Sigmoid colon (tissue), 3 donors: ENCODE measurements around the gene DPF1.

Experiments used
- POLR2A ChIP-seq, 2 donors: fragments of 450-650 bp; IDR thresholded peaks; one replicate each; pipeline ENCODE4 v1.6.1; 2016; ENCODE audit warnings: antibody characterized with exemption in 2 of 2, mild to moderate bottlenecking in 2 of 2, moderate library complexity in 2 of 2
- TF ChIP-seq, protein P1 (sequence below), 4 experiments: fragments of 450-650 bp in 3 of 4; fragments of 200-600 bp in 1 of 4; IDR thresholded peaks; one replicate each; pipeline ENCODE4 v1.5.1; 2016 to 2019; ENCODE audit warnings: antibody characterized with exemption in 4 of 4, mild to moderate bottlenecking in 3 of 4, moderate library complexity in 2 of 4

DNA sequence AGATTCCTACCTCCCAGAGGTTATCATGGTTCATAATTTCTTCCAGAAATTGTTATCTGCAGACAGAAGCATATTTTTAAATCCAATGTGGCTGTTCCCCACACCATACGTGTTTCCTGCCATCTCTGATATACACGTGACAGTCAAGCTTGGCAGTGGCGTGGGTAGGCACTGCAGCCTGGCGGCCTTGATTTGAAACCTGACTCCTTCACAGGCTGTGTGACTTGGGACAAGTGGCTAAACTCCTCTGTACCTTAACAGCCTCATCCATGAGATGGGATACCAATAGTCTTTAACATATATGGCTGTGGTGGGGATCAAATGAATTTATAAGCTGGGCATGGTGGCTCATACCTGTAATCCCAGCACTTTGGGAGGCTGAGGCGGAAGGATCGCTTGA lies 33.2 kb downstream of the DPF1 start:
- no peak for TF ChIP-seq POLR2A (IDR thresholded peaks at IDR 0.05)
- TF ChIP-seq, protein P1, sequence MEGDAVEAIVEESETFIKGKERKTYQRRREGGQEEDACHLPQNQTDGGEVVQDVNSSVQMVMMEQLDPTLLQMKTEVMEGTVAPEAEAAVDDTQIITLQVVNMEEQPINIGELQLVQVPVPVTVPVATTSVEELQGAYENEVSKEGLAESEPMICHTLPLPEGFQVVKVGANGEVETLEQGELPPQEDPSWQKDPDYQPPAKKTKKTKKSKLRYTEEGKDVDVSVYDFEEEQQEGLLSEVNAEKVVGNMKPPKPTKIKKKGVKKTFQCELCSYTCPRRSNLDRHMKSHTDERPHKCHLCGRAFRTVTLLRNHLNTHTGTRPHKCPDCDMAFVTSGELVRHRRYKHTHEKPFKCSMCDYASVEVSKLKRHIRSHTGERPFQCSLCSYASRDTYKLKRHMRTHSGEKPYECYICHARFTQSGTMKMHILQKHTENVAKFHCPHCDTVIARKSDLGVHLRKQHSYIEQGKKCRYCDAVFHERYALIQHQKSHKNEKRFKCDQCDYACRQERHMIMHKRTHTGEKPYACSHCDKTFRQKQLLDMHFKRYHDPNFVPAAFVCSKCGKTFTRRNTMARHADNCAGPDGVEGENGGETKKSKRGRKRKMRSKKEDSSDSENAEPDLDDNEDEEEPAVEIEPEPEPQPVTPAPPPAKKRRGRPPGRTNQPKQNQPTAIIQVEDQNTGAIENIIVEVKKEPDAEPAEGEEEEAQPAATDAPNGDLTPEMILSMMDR (IDR thresholded peaks at IDR 0.05) = no peak
